DND-41 (cell line): ENCODE measurements around the gene KRTAP21-3.

Experiments
- CTCF ChIP-seq: IDR thresholded peaks from 2 replicates; pipeline ENCODE4 v1.5.1; 2012; ENCODE audit warnings: borderline replicate concordance, low read length, moderate library complexity, mild to moderate bottlenecking; ENCODE audit not compliant: poor library complexity, severe bottlenecking; ENCODE audit errors: extremely low read depth
- EZH2 ChIP-seq: IDR thresholded peaks from 3 replicates; pipeline ENCODE4 v1.6.1; 2012; ENCODE audit warnings: borderline replicate concordance, low read depth, mild to moderate bottlenecking, moderate library complexity, low read length, inconsistent platforms; ENCODE audit not compliant: severe bottlenecking

- TF ChIP-seq CTCF (no peak), EZH2 (no peak)
Observed at GRCh38 chr21:30714946-30715345, 3.6 kb downstream of the KRTAP21-3 start.
